Endothelial cell of umbilical vein (primary cell): ENCODE data around the gene CCDC195.

Source experiments
- CTCF ChIP-seq, 2 donors: IDR thresholded peaks; 1 replicate in 1 of 2; 2 replicates in 1 of 2; pipeline ENCODE4 v1.5.1; 2011; ENCODE audit warnings: low read length in 2 of 2, mild to moderate bottlenecking in 2 of 2, moderate library complexity in 2 of 2, control low read depth in 1 of 2, inconsistent platforms in 1 of 2, low read depth in 1 of 2; ENCODE audit not compliant: insufficient read depth in 1 of 2; ENCODE audit errors: extremely low read depth in 1 of 2
- EZH2 ChIP-seq: IDR thresholded peaks from 2 replicates; pipeline ENCODE4 v1.6.1; 2012; ENCODE audit warnings: borderline replicate concordance, low read depth, mild to moderate bottlenecking, moderate library complexity, low read length, inconsistent platforms; ENCODE audit not compliant: severe bottlenecking
- FOS ChIP-seq: IDR thresholded peaks from 2 replicates; pipeline ENCODE4 v1.6.1; 2011; ENCODE audit warnings: mild to moderate bottlenecking, low read length, moderate library complexity, borderline replicate concordance; ENCODE audit not compliant: insufficient read depth
- JUN ChIP-seq: IDR thresholded peaks from 2 replicates; pipeline ENCODE4 v1.6.1; 2011; ENCODE audit warnings: borderline replicate concordance, low read depth; ENCODE audit not compliant: insufficient read length, insufficient read depth
- POLR2A ChIP-seq: IDR thresholded peaks from 2 replicates; pipeline ENCODE4 v1.6.1; 2012; ENCODE audit warnings: low read depth, mild to moderate bottlenecking, control low read depth, low read length
- POLR2AphosphoS5 ChIP-seq: IDR thresholded peaks from 2 replicates; pipeline ENCODE4 v1.6.1; 2012; ENCODE audit warnings: low read depth, mild to moderate bottlenecking, control low read depth, low read length, moderate library complexity; ENCODE audit not compliant: insufficient read depth
- TF ChIP-seq, protein P1 (sequence below): IDR thresholded peaks from 2 replicates; pipeline ENCODE4 v1.6.1; 2011; ENCODE audit not compliant: insufficient read depth, insufficient read length

GRCh38 chr2:224694502-224694901, 21.7 kb downstream of the CCDC195 start:
- TF ChIP-seq CTCF (IDR thresholded peaks at IDR 0.05; ENCODE audit: extremely low read depth in 1 of 2, insufficient read depth in 1 of 2, low read depth in 1 of 2, low read length in 2 of 2) (no peak), FOS (no peak), POLR2AphosphoS5 (no peak), POLR2A (no peak), EZH2 (no peak), JUN (no peak)
- TF ChIP-seq, protein P1, sequence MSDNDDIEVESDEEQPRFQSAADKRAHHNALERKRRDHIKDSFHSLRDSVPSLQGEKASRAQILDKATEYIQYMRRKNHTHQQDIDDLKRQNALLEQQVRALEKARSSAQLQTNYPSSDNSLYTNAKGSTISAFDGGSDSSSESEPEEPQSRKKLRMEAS, result no peak
